WERI-Rb-1 (cell line): ENCODE data around the gene PLCL2.

Experiments used
- DNase-seq: peaks from one replicate; pipeline ENCODE4 v3.0.0-alpha.2; 2020
- H3K27ac ChIP-seq: fragments of 250-450 bp; sonication (Bioruptor Pico); 2 replicates; pipeline ENCODE4 v1.5.1; 2020; ENCODE audit warnings: mild to moderate bottlenecking, moderate library complexity
- H3K27me3 ChIP-seq: fragments of 250-450 bp; sonication (Bioruptor Pico); 2 replicates; pipeline ENCODE4 v1.5.1; 2021; ENCODE audit warnings: mild to moderate bottlenecking, low read depth, moderate library complexity; ENCODE audit not compliant: insufficient read depth, severe bottlenecking
- H3K36me3 ChIP-seq: fragments of 250-450 bp; sonication (Bioruptor Pico); 2 replicates; pipeline ENCODE4 v1.5.1; 2020; ENCODE audit warnings: mild to moderate bottlenecking, moderate library complexity
- H3K4me3 ChIP-seq: 2 replicates; pipeline ENCODE4 v1.5.1; 2011; ENCODE audit warnings: low read depth, mild to moderate bottlenecking, control low read depth, low read length
- H3K9me3 ChIP-seq: fragments of 250-450 bp; sonication (Bioruptor Pico); 2 replicates; pipeline ENCODE4 v1.5.1; 2021; ENCODE audit warnings: mild to moderate bottlenecking, moderate library complexity; ENCODE audit not compliant: severe bottlenecking
- CTCF ChIP-seq: IDR thresholded peaks from 2 replicates; pipeline ENCODE4 v1.5.1; 2011; ENCODE audit warnings: low read depth, mild to moderate bottlenecking, control low read depth, inconsistent platforms, low read length

PLCL2 gene

GRCh38 chr3:16928386-16929132 lies 43.8 kb downstream of the PLCL2 start:
- H3K9me3 ChIP-seq = peaks cover 4% of the 10 kb centered on the region
- no peaks in the 10 kb centered on the region for H3K27me3 ChIP-seq
- no peak for DNase-seq
- H3K36me3 ChIP-seq = no peaks in the 10 kb centered on the region
- H3K4me3 ChIP-seq = no peak overlapping the region
- H3K27ac ChIP-seq = no peak overlapping the region
- no peak for TF ChIP-seq CTCF

GRCh38 chr3:16929311-16929710 lies 44.6 kb downstream of the PLCL2 start:
- DNase-seq = no peak
- Histone ChIP-seq H3K27me3 (no peaks in the 10 kb centered on the region), H3K36me3 (no peaks in the 10 kb centered on the region), H3K9me3 (peaks cover 4% of the 10 kb centered on the region), H3K27ac (no peak overlapping the region), H3K4me3 (no peak overlapping the region)
- no peak for TF ChIP-seq CTCF

GRCh38 chr3:16932877-16933276 lies 48.1 kb downstream of the PLCL2 start:
- H3K27ac ChIP-seq = no peak overlapping the region
- H3K9me3 ChIP-seq = no peaks in the 10 kb centered on the region
- no peak overlapping the region for H3K4me3 ChIP-seq
- DNase-seq = no peak
- no peak for TF ChIP-seq CTCF
- no peaks in the 10 kb centered on the region for H3K27me3 ChIP-seq
- no peaks in the 10 kb centered on the region for H3K36me3 ChIP-seq

- H3K36me3 ChIP-seq = no peaks in the 10 kb centered on the region
- H3K9me3 ChIP-seq = no peaks in the 10 kb centered on the region
- no peaks in the 10 kb centered on the region for H3K27me3 ChIP-seq
- no peak overlapping the region for H3K4me3 ChIP-seq
- TF ChIP-seq CTCF = no peak
- no peak for DNase-seq
- no peak overlapping the region for H3K27ac ChIP-seq
Measured at GRCh38 chr3:16935781-16936180, 51.0 kb downstream of the PLCL2 start.

GRCh38 chr3:16936233-16936632 lies 51.5 kb downstream of the PLCL2 start:
- no peak for TF ChIP-seq CTCF
- Histone ChIP-seq H3K9me3 (no peaks in the 10 kb centered on the region), H3K27ac (no peak overlapping the region), H3K27me3 (no peaks in the 10 kb centered on the region), H3K4me3 (no peak overlapping the region), H3K36me3 (no peaks in the 10 kb centered on the region)
- DNase-seq = no peak
